IPS-20b (cell line): ENCODE data around the gene ZNF157.
"Not testable (repeated sequence)": the region's sequence is repeated elsewhere in the genome, so short reads cannot be mapped to it uniquely, and the experiment has no call there.

ENCODE experiments used
- H3K27ac ChIP-seq: one replicate; pipeline ENCODE4 v1.5.1; 2013; ENCODE audit warnings: low read length
- H3K27me3 ChIP-seq: 2 replicates; pipeline ENCODE4 v1.6.1; 2013; ENCODE audit warnings: mild to moderate bottlenecking, low read length, inconsistent platforms; ENCODE audit not compliant: insufficient read depth
- H3K36me3 ChIP-seq: 2 replicates; pipeline ENCODE4 v1.6.1; 2013; ENCODE audit warnings: low read depth, mild to moderate bottlenecking, inconsistent platforms, low read length, moderate library complexity; ENCODE audit not compliant: insufficient read depth
- H3K4me1 ChIP-seq: 2 replicates; pipeline ENCODE4 v1.6.1; 2013; ENCODE audit warnings: mild to moderate bottlenecking, control low read depth, inconsistent platforms, low read length, moderate library complexity; ENCODE audit not compliant: insufficient read depth
- H3K4me3 ChIP-seq: 2 replicates; pipeline ENCODE4 v1.5.1; 2013; ENCODE audit warnings: mild to moderate bottlenecking, low read length, inconsistent platforms
- H3K9ac ChIP-seq: 2 replicates; pipeline ENCODE4 v1.6.1; 2013; ENCODE audit warnings: low read depth, mild to moderate bottlenecking, inconsistent platforms, low read length, moderate library complexity
- H3K9me3 ChIP-seq: 2 replicates; pipeline ENCODE4 v1.6.1; 2013; ENCODE audit warnings: mild to moderate bottlenecking, low read depth, low read length, inconsistent platforms; ENCODE audit not compliant: insufficient read depth

Gene ZNF157

GRCh38 chrX:47370278-47370677 lies at the start of gene ZNF157:
Gene ZNF157 (plus strand): TSS chrX:47370578. CDS start chrX:47370669, 91 bp downstream.
- Histone ChIP-seq H3K4me1 (no peaks in the 10 kb centered on the region), H3K27ac (no peak within 1 kb of the TSS), H3K9me3 (no peaks in the 10 kb centered on the region), H3K36me3 (no peaks in the 10 kb centered on the region), H3K27me3 (no peaks in the 10 kb centered on the region), H3K4me3 (no peak within 1 kb of the TSS), H3K9ac (no peak within 1 kb of the TSS)

DNA sequence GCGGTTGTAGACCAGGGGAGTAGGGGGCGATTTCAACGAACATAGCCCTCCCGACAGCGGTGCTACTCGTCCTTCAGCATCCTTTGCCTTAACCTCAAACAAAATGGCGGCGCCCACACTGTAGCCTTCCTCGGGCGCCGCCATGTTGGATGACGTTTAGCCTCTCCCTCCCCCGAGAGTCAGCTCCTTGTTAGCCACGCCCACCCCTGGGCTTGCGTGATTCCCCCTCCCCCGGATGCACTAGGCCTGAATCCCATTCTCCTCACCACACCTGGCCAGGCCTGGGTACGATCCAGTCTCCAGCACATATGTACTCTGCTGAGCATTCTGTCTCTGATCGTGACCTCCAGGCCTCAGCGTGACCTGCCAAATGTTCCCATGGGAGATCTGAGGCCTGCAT lies 49.0 kb upstream of the ZNF157 start:
- peaks cover 4% of the 10 kb centered on the region; the same call in 1 of the 2 replicates for H3K4me1 ChIP-seq
- peak overlapping the region; percentile 52 for H3K4me3 ChIP-seq
- H3K9ac ChIP-seq, result peak overlapping the region; percentile 76; the same call in 1 of the 2 replicates
- H3K36me3 ChIP-seq, result no peaks in the 10 kb centered on the region
- H3K27me3 ChIP-seq, result no peaks in the 10 kb centered on the region
- no peaks in the 10 kb centered on the region for H3K9me3 ChIP-seq
- H3K27ac ChIP-seq, result peak overlapping the region; percentile 59

- Histone ChIP-seq H3K36me3 (no peaks in the 10 kb centered on the region), H3K9ac (peak overlapping the region; percentile 76; the same call in 1 of the 2 replicates)
These were observed 48.5 kb upstream of the ZNF157 start for GRCh38 chrX:47321823-47322371.

DNA sequence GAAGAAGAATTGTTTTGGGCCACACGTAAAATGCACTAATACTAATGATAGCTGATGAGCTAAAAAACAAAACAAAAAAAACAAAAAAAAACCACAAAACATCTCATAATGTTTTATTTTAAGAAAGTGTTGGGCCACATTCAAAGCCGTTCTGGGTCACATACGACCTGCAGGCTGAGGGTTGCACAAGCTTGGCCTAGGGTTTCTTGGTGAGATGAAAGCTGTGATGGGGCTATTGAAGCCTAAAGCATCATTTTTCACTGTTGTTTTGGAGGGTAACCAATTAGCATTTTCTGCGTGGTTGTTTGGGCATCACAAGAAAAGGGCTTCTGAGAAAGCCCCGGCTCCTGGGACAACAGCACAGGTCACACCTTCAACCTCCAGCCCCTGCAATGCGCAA lies 42.5 kb upstream of the ZNF157 start:
- Histone ChIP-seq H3K27me3 (no peaks in the 10 kb centered on the region), H3K27ac (no peak overlapping the region), H3K9ac (no peak overlapping the region), H3K4me3 (no peak overlapping the region), H3K36me3 (no peaks in the 10 kb centered on the region), H3K4me1 (no peaks in the 10 kb centered on the region), H3K9me3 (no peaks in the 10 kb centered on the region)

More at GRCh38 chrX:47321823-47322371, 48.5 kb upstream of the ZNF157 start:
- Histone ChIP-seq H3K4me1 (peaks cover 4% of the 10 kb centered on the region; the same call in 1 of the 2 replicates), H3K27me3 (no peaks in the 10 kb centered on the region), H3K27ac (peak overlapping the region; percentile 59), H3K9me3 (no peaks in the 10 kb centered on the region), H3K4me3 (peak overlapping the region; percentile 52)

DNA sequence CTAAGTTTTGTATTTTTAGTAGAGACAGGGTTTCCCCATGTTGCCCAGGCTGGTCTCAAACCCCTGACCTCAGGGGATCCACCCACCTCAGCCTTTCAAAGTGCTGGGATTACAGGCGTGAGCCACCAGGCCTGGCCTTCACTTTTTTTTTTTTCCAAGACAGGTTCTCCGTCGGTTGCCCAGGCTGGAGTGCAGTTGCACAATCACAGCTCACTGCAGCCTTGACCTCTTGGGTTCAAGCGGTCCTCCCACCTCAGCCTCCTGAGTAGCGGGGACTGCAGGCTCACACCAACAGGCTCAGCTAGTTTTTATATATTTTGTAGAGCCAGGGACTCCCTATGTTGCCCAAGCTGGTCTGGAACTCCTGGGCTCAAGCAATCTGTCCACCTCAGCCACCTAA lies 37.6 kb upstream of the ZNF157 start:
- not testable (repeated sequence) for H3K4me1 ChIP-seq, H3K27me3 ChIP-seq, H3K36me3 ChIP-seq, H3K4me3 ChIP-seq, H3K9me3 ChIP-seq, H3K9ac ChIP-seq, H3K27ac ChIP-seq

DNA sequence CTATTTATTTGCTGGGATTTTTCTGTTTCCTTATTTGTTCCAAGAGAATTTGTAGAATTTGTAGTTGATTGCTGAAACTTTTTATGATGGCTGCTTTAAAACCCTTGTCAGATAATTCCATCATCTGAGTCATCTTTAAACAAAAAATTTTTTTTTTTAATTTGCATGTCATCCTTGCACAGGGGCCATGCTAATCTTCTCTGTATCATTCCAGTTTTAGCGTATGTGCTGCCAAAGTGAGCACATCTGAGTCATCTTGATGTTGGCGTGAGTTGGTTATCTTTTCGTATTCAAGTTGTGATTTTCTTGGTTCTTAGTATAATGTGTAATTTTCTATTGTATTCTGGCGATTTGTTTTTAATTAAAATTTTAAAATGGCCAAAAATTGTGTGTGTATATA lies 18.7 kb upstream of the ZNF157 start:
- Histone ChIP-seq H3K4me3 (no peak overlapping the region), H3K27ac (no peak overlapping the region), H3K36me3 (no peaks in the 10 kb centered on the region), H3K9me3 (no peaks in the 10 kb centered on the region), H3K27me3 (no peaks in the 10 kb centered on the region), H3K9ac (no peak overlapping the region), H3K4me1 (no peaks in the 10 kb centered on the region)

GRCh38 chrX:47358387-47359065 lies 11.9 kb upstream of the ZNF157 start:
- H3K36me3 ChIP-seq, result no peaks in the 10 kb centered on the region
- no peak overlapping the region for H3K4me3 ChIP-seq
- H3K27ac ChIP-seq, result no peak overlapping the region
- no peaks in the 10 kb centered on the region for H3K27me3 ChIP-seq
- no peaks in the 10 kb centered on the region for H3K9me3 ChIP-seq
- H3K4me1 ChIP-seq, result no peaks in the 10 kb centered on the region; the same call in 1 of the 2 replicates
- no peak overlapping the region for H3K9ac ChIP-seq

- H3K27ac ChIP-seq, result no peak overlapping the region
- H3K36me3 ChIP-seq, result no peaks in the 10 kb centered on the region
- no peaks in the 10 kb centered on the region for H3K9me3 ChIP-seq
- H3K4me1 ChIP-seq, result no peaks in the 10 kb centered on the region; the same call in 1 of the 2 replicates
- H3K27me3 ChIP-seq, result no peaks in the 10 kb centered on the region
- no peak overlapping the region; the same call in 1 of the 2 replicates for H3K9ac ChIP-seq
- H3K4me3 ChIP-seq, result no peak overlapping the region
These were observed 9.8 kb upstream of the ZNF157 start for GRCh38 chrX:47360423-47361179.

DNA sequence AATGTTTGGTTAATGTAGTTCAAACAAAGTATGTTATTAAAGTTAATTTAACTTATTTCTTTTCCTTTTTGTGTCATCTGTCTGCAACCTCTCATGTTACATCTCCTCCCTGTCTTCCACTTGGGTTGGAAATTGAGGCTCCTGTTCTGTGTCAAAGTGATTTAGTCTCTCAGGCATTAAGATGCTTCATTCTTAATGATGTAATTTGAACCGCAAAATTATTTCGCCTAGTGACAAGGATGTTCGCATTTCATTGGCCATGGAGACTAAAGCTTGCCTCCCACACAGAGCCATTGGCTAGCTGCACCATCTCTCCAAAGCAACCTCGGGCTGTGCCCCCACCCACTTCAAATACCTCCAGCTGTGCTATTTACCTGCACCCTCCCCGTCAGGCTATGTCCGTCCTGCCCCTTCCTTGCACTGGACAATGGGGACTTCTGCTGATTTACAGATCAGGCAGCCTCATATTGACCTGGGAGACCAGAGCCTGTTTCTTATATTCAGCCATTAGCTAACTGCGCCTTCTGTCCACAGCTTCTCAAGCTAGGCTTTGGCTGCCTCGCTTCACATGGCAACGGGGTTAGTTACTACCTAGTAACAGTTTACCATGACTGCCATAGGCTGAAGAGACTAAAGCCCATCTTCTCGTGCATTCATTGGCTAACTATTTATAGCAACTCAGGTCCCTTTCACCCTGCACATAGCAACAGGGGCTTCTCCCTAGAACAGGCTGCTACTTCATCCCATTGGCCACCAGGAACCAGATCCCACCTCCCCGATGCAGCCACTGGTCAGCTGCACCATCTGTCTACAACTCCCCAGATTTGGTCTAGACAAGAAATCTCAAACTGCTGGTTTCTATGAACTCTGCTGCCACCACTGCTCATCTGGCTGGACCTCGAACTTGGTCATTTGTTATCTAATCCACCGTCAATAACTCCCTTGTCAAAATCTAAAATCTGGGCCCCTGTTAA lies 8.6 kb upstream of the ZNF157 start:
- Histone ChIP-seq H3K36me3 (no peaks in the 10 kb centered on the region), H3K9ac (peak overlapping the region; percentile 28; the same call in 1 of the 2 replicates), H3K4me3 (peak overlapping the region; percentile 60), H3K27ac (no peak overlapping the region), H3K4me1 (no peaks in the 10 kb centered on the region; the same call in 1 of the 2 replicates), H3K27me3 (no peaks in the 10 kb centered on the region), H3K9me3 (no peaks in the 10 kb centered on the region)

- H3K27me3 ChIP-seq, result no peaks in the 10 kb centered on the region
- no peaks in the 10 kb centered on the region for H3K9me3 ChIP-seq
- H3K4me1 ChIP-seq, result no peaks in the 10 kb centered on the region; the same call in 1 of the 2 replicates
- H3K27ac ChIP-seq, result no peak overlapping the region
- peak overlapping the region; percentile 80; the same call in 1 of the 2 replicates for H3K9ac ChIP-seq
- no peaks in the 10 kb centered on the region for H3K36me3 ChIP-seq
- peak overlapping the region; percentile 79 for H3K4me3 ChIP-seq
These were observed 4.2 kb upstream of the ZNF157 start for GRCh38 chrX:47366041-47366722.
